ENCODE measurements around the gene UBE2G1.

DNA sequence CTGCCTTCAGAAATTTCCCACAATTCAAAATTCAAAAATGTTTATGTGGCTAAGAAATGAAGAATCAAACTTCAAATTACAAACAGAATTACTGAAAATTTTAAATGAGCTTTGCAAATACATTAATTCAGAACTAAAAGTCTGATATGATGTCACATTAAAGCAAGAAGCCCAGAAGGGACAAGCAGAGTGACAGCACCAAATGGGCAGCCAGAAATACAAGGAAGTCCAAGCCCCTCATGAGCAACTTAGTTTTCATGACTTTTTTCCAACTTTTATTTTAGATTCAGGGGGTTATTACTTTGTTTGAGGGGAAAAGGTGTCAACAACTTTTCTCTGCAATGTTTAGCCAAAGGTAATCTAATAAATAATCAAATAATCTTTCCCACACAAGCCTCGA is 21.5 kb downstream of the UBE2G1 start:
- TF ChIP-seq CTCF (IDR thresholded peaks at IDR 0.05) (no peak), EZH2 (IDR thresholded peaks at IDR 0.05; ENCODE audit: borderline replicate concordance, insufficient read depth, low read depth, low read length, poor library complexity, severe bottlenecking) (no peak)
